HL-60 (cell line): ENCODE results near the gene TMEM154.

ENCODE experiments used
- DNase-seq, 2 experiments: peaks; one replicate each; pipeline ENCODE4 v3.0.0-alpha.2; 2010 to 2020; ENCODE audit warnings: low read depth in 1 of 2, low spot score in 1 of 2
- H3K27ac ChIP-seq: fragments of 250-450 bp; sonication (Bioruptor Pico); replicated peaks from 2 replicates; pipeline ENCODE4 v1.5.1; 2020; ENCODE audit warnings: mild to moderate bottlenecking, moderate library complexity
- H3K27me3 ChIP-seq: fragments of 250-450 bp; sonication (Bioruptor Pico); 2 replicates; pipeline ENCODE4 v1.5.1; 2021; ENCODE audit warnings: mild to moderate bottlenecking, moderate library complexity; ENCODE audit not compliant: insufficient read depth, poor library complexity, severe bottlenecking
- H3K4me3 ChIP-seq: replicated peaks from 2 replicates; pipeline ENCODE4 v1.5.1; 2011; ENCODE audit warnings: mild to moderate bottlenecking, control low read depth, low read length; ENCODE audit not compliant: insufficient read depth
- GABPA ChIP-seq: IDR thresholded peaks from 2 replicates; pipeline ENCODE4 v1.6.1; 2012; ENCODE audit warnings: low read depth
- POLR2AphosphoS5 ChIP-seq: IDR thresholded peaks from 2 replicates; pipeline ENCODE4 v1.6.1; 2012; ENCODE audit warnings: low read depth
- SPI1 ChIP-seq: IDR thresholded peaks from 2 replicates; pipeline ENCODE4 v1.6.1; 2012; ENCODE audit warnings: low read depth, mild to moderate bottlenecking, borderline replicate concordance
- long read RNA-seq: library from polyadenylated mRNA; unstranded; transcript quantifications from one replicate; pipeline ENCODE4 v2.0.0, GENCODE V29; 2020
- TF ChIP-seq, protein P1 (sequence below): IDR thresholded peaks from one replicate; pipeline ENCODE4 v1.5.1; 2011; ENCODE audit warnings: low read length, control low read depth, inconsistent platforms; ENCODE audit not compliant: insufficient read depth
- TF ChIP-seq, protein P2 (sequence below): IDR thresholded peaks from 2 replicates; pipeline ENCODE4 v1.6.1; 2012; ENCODE audit warnings: low read depth; ENCODE audit not compliant: insufficient replicate concordance

The TMEM154 gene, protein sequence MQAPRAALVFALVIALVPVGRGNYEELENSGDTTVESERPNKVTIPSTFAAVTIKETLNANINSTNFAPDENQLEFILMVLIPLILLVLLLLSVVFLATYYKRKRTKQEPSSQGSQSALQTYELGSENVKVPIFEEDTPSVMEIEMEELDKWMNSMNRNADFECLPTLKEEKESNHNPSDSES
- long read RNA-seq, full-length matches to known transcripts: 46 of 56 reads
- long read RNA-seq, partial matches to known transcripts: 3 of 56 reads
- long read RNA-seq, other reads (novel, unspliced or antisense): 7 of 56 reads

DNA sequence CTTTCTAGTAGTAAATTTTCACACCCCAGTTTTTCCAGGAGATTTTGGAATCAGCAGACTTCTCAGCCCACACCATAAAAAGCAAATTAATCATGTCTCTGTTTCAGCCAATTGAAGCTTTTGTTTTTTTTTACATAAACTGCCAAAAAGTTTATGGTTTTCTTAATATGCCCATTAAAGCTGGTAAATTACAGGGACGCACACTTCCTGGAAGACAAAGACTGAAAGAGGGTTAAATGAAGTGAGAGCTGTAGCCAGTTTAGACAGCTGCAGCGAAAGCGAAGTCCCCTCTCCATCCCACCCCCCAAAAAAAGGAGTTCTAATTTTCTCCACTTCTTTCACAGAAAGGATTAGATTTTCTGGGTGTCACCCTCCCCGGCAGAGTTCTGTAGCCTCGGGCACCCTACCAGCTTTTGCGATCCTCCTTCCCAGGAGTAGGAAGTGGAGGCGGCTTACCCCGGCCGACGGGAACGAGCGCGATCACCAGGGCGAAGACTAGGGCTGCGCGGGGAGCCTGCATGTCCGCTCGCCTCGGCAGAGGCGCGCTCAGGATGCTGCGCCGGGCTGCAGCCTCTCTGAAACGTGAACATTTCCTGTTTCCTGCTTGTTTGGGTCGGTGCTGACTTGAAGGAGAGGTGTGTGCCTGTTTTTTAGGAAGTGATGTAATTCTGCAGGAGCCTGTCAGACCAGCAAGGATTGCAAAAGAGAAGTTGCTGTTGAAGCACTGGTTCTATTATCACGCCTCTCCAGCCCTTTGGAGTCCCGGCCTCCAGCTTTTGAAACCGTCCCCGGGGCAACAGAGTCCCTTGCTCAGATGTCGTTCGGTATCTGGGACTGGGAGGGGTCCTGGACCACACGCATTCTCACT is at the start of gene TMEM154:
TSS of gene TMEM154 (minus strand) at position 584 of the 868 bp plus-strand sequence. CDS start at position 520, 64 bp downstream.
- peak; percentile 83; the same call in 1 of the 2 replicates for TF ChIP-seq SPI1
- TF ChIP-seq POLR2AphosphoS5: peak; percentile 88
- TF ChIP-seq GABPA: peak; percentile 60; the same call in 1 of the 2 replicates
- TF ChIP-seq, protein P1, sequence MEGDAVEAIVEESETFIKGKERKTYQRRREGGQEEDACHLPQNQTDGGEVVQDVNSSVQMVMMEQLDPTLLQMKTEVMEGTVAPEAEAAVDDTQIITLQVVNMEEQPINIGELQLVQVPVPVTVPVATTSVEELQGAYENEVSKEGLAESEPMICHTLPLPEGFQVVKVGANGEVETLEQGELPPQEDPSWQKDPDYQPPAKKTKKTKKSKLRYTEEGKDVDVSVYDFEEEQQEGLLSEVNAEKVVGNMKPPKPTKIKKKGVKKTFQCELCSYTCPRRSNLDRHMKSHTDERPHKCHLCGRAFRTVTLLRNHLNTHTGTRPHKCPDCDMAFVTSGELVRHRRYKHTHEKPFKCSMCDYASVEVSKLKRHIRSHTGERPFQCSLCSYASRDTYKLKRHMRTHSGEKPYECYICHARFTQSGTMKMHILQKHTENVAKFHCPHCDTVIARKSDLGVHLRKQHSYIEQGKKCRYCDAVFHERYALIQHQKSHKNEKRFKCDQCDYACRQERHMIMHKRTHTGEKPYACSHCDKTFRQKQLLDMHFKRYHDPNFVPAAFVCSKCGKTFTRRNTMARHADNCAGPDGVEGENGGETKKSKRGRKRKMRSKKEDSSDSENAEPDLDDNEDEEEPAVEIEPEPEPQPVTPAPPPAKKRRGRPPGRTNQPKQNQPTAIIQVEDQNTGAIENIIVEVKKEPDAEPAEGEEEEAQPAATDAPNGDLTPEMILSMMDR: no peak
- DNase-seq: peak; percentile 93 to 96
- Histone ChIP-seq H3K27me3 (no peaks in the 10 kb centered on the region), H3K27ac (peak within 1 kb of the TSS; percentile 79), H3K4me3 (peak within 1 kb of the TSS; percentile 66)

DNA sequence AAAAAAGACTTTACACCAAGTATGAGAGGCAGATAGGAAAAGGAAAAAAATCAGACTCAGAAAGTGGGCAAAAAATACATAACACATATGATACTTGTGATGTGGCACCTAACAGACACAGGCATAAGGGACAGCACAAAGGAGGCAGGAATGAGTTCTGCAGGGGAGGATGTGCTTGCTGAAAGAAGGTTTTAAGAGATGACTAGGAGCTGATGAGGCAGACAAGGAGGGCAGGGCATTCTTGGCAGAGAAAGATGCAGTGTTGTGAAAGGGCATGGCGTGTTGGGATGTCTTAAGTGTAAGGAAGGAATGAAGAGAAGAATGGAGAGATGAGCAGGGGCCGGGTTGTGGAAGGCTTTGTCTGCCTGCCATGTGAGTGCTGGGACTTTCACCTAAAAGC is 49.7 kb upstream of the TMEM154 start:
- no peak overlapping the region for H3K27ac ChIP-seq
- TF ChIP-seq, protein P1: no peak
- TF ChIP-seq POLR2AphosphoS5: no peak
- no peak for TF ChIP-seq SPI1
- TF ChIP-seq, protein P2, sequence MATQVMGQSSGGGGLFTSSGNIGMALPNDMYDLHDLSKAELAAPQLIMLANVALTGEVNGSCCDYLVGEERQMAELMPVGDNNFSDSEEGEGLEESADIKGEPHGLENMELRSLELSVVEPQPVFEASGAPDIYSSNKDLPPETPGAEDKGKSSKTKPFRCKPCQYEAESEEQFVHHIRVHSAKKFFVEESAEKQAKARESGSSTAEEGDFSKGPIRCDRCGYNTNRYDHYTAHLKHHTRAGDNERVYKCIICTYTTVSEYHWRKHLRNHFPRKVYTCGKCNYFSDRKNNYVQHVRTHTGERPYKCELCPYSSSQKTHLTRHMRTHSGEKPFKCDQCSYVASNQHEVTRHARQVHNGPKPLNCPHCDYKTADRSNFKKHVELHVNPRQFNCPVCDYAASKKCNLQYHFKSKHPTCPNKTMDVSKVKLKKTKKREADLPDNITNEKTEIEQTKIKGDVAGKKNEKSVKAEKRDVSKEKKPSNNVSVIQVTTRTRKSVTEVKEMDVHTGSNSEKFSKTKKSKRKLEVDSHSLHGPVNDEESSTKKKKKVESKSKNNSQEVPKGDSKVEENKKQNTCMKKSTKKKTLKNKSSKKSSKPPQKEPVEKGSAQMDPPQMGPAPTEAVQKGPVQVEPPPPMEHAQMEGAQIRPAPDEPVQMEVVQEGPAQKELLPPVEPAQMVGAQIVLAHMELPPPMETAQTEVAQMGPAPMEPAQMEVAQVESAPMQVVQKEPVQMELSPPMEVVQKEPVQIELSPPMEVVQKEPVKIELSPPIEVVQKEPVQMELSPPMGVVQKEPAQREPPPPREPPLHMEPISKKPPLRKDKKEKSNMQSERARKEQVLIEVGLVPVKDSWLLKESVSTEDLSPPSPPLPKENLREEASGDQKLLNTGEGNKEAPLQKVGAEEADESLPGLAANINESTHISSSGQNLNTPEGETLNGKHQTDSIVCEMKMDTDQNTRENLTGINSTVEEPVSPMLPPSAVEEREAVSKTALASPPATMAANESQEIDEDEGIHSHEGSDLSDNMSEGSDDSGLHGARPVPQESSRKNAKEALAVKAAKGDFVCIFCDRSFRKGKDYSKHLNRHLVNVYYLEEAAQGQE: no peak
- no peak for TF ChIP-seq GABPA
- DNase-seq: no peak

DNA sequence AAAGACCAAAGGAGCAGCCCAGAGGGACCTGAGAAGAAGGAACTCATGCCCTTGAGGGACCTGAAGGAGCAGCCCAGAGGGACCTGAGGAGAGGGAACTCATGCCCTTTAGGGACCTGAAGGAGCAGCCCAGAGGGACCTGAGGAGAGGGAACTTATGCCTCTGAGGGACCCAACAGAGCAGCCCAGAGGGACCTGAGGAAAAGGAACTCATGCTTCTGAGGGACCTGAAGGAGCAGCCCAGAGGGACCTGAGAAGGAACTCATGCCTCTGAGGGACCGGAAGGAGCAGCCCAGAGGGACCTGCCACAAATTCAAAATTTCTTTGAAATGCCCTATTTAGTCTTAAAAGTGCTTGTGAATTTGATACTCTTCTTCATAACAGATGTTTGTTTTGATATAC is 48.5 kb upstream of the TMEM154 start:
- TF ChIP-seq SPI1 (no peak), GABPA (0 out of 2 replicates have a peak, but pooled peaks have one; percentile 51)
- Histone ChIP-seq H3K27me3 (no peaks in the 10 kb centered on the region), H3K27ac (peak overlapping the region; percentile 54), H3K4me3 (no peak overlapping the region)
- DNase-seq: peak in 1 of 2 experiments; percentile 45

More for the DNA sequence above, 49.7 kb upstream of the TMEM154 start:
- no peaks in the 10 kb centered on the region for H3K27me3 ChIP-seq
- no peak overlapping the region for H3K4me3 ChIP-seq

DNA sequence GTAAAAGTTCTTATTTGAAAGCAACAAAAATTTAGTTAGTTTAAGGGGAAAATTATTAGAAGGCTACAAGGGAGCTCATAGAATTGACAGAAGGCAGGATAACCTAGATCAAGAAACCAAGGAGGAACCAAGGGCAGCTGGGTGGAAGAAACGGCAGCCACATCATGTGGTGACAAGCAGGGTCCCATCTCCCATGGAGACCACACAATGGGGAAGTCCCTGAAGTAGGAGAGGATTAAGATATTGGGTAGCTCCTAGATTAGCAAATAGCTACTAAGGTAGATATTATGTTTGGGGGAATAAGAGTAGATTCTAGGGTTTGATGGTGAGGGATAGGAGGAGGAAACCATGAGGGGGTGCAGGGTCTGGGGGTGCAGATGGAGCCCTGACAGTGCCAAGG is 48.0 kb upstream of the TMEM154 start:
- peak in 1 of 2 experiments; percentile 81 for DNase-seq
- peak overlapping the region; percentile 54 for H3K27ac ChIP-seq
- TF ChIP-seq, protein P2: no peak
- TF ChIP-seq SPI1: peak; percentile 90
- no peaks in the 10 kb centered on the region for H3K27me3 ChIP-seq
- H3K4me3 ChIP-seq: no peak overlapping the region
